CD8-positive, alpha-beta memory T cell (primary cell): ENCODE data around the gene SEC63. TPM values are rescaled to one million over a fixed set of nuclear protein-coding genes. Genes with fewer than 3 reads are reported as not detected.
"Not testable (repeated sequence)": the region's sequence is repeated elsewhere in the genome, so short reads cannot be mapped to it uniquely, and the experiment has no call there.

ENCODE experiments used
- CTCF ChIA-PET: fragments of 350-600 bp; sonication (Branson Sonifier 250); formaldehyde crosslinking; loops from one replicate; lab custom pipeline; 2021; ENCODE audit warnings: antibody characterized with exemption; lab: Charles Lee
- POLR2A ChIA-PET: fragments of 350-600 bp; sonication (Branson Sonifier 250); formaldehyde crosslinking; loops from one replicate; lab custom pipeline; 2021; ENCODE audit warnings: antibody characterized with exemption; lab: Charles Lee
- DNase-seq, 5 donors: peaks; one replicate each; pipeline versions ENCODE4 v3.0.0 to v3.0.0-alpha.2; 2020 to 2022; ENCODE audit warnings: mixed read lengths in 1 of 5
- H3K27ac ChIP-seq: one replicate; pipeline ENCODE4 v1.7.0; 2013; ENCODE audit warnings: low read depth, mild to moderate bottlenecking, low read length, moderate library complexity
- H3K27me3 ChIP-seq: 2 replicates; pipeline ENCODE4 v1.7.0; 2013; ENCODE audit warnings: low read length, mild to moderate bottlenecking; ENCODE audit not compliant: insufficient read depth, poor library complexity, severe bottlenecking
- H3K36me3 ChIP-seq: 2 replicates; pipeline ENCODE4 v1.7.0; 2013; ENCODE audit warnings: mild to moderate bottlenecking, low read length, moderate library complexity; ENCODE audit not compliant: insufficient read depth
- H3K4me1 ChIP-seq: 2 replicates; pipeline ENCODE4 v1.7.0; 2013; ENCODE audit warnings: mild to moderate bottlenecking, low read length, moderate library complexity; ENCODE audit not compliant: insufficient read depth
- H3K4me3 ChIP-seq: 2 replicates; pipeline ENCODE4 v1.7.0; 2013; ENCODE audit warnings: mild to moderate bottlenecking, low read length
- H3K9me3 ChIP-seq: 2 replicates; pipeline ENCODE4 v1.7.0; 2013; ENCODE audit warnings: mild to moderate bottlenecking, low read length
- H3K27ac Mint-ChIP-seq, 8 donors: one replicate each; pipeline ENCODE4 v1.8.0; 2020 to 2021; ENCODE audit warnings: mixed read lengths in 8 of 8, mild to moderate bottlenecking in 6 of 8, inconsistent platforms in 3 of 8, moderate library complexity in 3 of 8
- H3K27me3 Mint-ChIP-seq, 2 donors: one replicate each; pipeline ENCODE4 v1.8.0; 2020 to 2021; ENCODE audit warnings: mixed read lengths in 2 of 2, mild to moderate bottlenecking in 1 of 2, moderate library complexity in 1 of 2
- H3K36me3 Mint-ChIP-seq, 3 donors: one replicate each; pipeline ENCODE4 v1.8.0; 2020 to 2021; ENCODE audit warnings: mixed read lengths in 3 of 3, inconsistent platforms in 1 of 3, mild to moderate bottlenecking in 1 of 3
- H3K4me1 Mint-ChIP-seq, 3 donors: one replicate each; pipeline ENCODE4 v1.8.0; 2020 to 2021; ENCODE audit warnings: mixed read lengths in 3 of 3, inconsistent platforms in 1 of 3, mild to moderate bottlenecking in 1 of 3
- H3K4me3 Mint-ChIP-seq, 7 donors: one replicate each; pipeline ENCODE4 v1.8.0; 2020 to 2021; ENCODE audit warnings: mixed read lengths in 7 of 7, mild to moderate bottlenecking in 6 of 7, moderate library complexity in 4 of 7, inconsistent platforms in 2 of 7
- H3K9me3 Mint-ChIP-seq, 5 donors: one replicate each; pipeline ENCODE4 v1.8.0; 2020 to 2022; ENCODE audit warnings: mixed read lengths in 5 of 5, mild to moderate bottlenecking in 3 of 5, moderate library complexity in 2 of 5, inconsistent platforms in 1 of 5
- polyA plus RNA-seq: library from polyadenylated mRNA; unstranded; fragments of 300-500 nt; fragmentation: Illumina TruSeq; gene quantifications from one replicate; pipeline ENCODE4 v1.2.3, GENCODE V29; 2021
- total RNA-seq, 2 experiments: library from RNA; stranded (reverse); gene quantifications; one replicate each; pipeline ENCODE4 v1.2.3, GENCODE V29; 2021

Gene SEC63
- total RNA-seq (10 to 100 TPM; 75.0 to 85.1 TPM), polyA plus RNA-seq (36.4 TPM)

DNA sequence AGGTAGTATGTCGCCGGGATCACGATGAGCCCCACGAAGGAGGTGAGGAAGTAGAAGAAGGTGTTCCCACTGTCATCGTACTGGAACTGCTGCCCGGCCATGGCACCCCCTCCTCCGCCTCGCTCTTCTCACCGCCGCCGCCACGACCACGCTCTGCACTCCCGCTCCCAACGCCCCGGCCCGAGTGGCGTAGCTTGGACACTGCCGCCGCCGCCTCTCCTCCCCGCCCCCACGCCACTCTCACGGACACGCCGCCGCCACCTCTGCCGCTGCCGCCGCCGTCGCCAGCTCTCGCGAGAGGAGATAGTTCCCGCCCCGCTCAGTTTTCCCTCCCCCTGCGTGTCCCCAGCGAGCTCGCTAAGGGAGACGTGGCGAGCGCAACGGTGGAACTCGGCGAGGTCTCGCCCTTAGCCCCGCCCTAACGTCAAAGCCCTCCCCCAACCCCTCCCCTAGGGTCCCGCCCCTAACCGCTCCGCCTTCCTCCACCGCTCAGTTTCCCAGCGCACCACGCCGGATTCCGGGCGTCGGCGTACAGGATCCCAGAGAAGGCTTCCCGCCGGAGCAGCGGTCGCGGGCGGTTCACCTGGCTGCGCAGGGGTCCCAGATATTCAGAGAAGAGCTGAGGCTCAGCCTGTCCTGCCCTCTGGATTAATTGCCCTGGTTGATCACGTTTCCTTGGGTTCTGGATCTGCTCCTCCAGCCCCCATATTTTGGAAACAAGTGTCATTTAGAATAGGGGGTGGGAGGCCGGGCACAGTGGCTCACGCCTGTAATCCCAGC lies at the start of gene SEC63:
Gene SEC63, minus strand, starts transcription at position 300 of the 780 bp plus-strand sequence. Its CDS starts 199 bp downstream, at position 101.
- no peaks in the 10 kb centered on the region for H3K9me3 Mint-ChIP-seq
- Histone ChIP-seq H3K9me3 (no peaks in the 10 kb centered on the region), H3K36me3 (no peaks in the 10 kb centered on the region), H3K27ac (peak within 1 kb of the TSS; percentile 67), H3K4me3 (peak within 1 kb of the TSS; percentile 84), H3K4me1 (peaks cover 23% of the 10 kb centered on the region), H3K27me3 (no peaks in the 10 kb centered on the region)
- H3K36me3 Mint-ChIP-seq = peaks cover 0 to 19% (median 7%) of the 10 kb centered on the region in 3 donors
- peak within 1 kb of the TSS; percentile 81 to 100 (median 96) for H3K27ac Mint-ChIP-seq
- H3K4me3 Mint-ChIP-seq = peak within 1 kb of the TSS; percentile 94 to 100 (median 98)
- DNase-seq = peak; percentile 93 to 98 (median 97)
- ChIA-PET POLR2A (interaction anchor here (0.5 to 1.5 kb wide), 6 partner anchors 11 to 499 kb away, joined by 3 to 5 read pairs (median 3); partner anchors contain the start of genes PDSS2 and SNX3), CTCF (no interaction called here)
- H3K27me3 Mint-ChIP-seq = no peaks in the 10 kb centered on the region
- H3K4me1 Mint-ChIP-seq = peaks cover 21 to 39% (median 34%) of the 10 kb centered on the region in 3 donors

DNA sequence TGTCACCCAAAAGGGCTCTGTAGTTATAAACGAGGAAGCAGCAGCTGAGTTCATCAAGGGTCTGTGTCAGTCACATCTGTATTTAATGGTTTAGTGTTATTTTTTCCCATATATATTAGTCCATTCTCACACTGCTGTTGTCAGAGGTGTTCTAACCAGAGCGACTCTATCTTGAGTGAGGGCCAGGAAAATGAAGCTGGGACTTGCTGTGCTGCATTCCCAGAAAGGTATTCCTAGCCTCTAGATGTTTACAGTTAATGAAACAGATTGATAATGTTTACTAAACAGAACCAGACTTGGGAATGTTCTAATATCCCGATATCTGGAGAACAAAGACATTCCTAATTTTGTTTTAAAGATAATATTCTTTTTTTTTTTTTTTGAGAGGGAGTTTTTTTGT lies 48.0 kb upstream of the SEC63 start:
- no peaks in the 10 kb centered on the region for H3K27me3 Mint-ChIP-seq
- no peak overlapping the region for H3K4me3 Mint-ChIP-seq
- no peak for DNase-seq
- no peak overlapping the region for H3K27ac Mint-ChIP-seq
- no peaks in the 10 kb centered on the region for H3K36me3 ChIP-seq
- H3K4me1 ChIP-seq = no peaks in the 10 kb centered on the region
- CTCF ChIA-PET = no interaction called here
- no peaks in the 10 kb centered on the region for H3K4me1 Mint-ChIP-seq
- no peak overlapping the region for H3K4me3 ChIP-seq
- H3K27me3 ChIP-seq = no peaks in the 10 kb centered on the region
- no peaks in the 10 kb centered on the region for H3K9me3 ChIP-seq
- peaks cover 2 to 25% (median 12%) of the 10 kb centered on the region in 5 donors for H3K9me3 Mint-ChIP-seq
- H3K36me3 Mint-ChIP-seq = peaks cover 2 to 24% (median 3%) of the 10 kb centered on the region in 3 donors
- POLR2A ChIA-PET = interaction anchor here (0.7 kb wide), 1 partner anchor 725 kb away, joined by 3 read pairs; no protein-coding TSS in a partner anchor
- no peak overlapping the region for H3K27ac ChIP-seq

DNA sequence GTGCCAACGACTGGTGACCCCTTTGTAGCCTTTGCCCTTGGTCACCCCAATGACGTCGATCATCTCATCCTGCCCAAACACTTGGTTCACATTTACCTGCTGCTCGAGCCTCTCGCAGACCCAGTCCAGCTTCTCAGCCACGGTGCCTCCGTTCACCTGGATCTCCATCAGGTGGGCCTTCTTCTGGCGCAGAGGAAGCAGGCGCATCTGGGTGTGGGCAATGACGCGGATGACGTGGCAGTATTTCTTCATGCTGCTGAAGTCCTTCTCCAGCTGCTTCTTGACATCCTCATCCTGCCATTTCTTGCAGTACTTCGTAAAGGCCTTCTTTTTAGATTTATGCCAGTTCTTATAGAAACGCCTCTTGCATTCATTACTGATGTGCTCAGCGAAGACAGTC lies 46.9 kb upstream of the SEC63 start:
- CTCF ChIA-PET = interaction anchor here (0.6 kb wide), 1 partner anchor 1804 kb away, joined by 3 read pairs; no protein-coding TSS in a partner anchor
- Histone ChIP-seq H3K4me1 (no peaks in the 10 kb centered on the region), H3K36me3 (no peaks in the 10 kb centered on the region), H3K27ac (no peak overlapping the region), H3K27me3 (no peaks in the 10 kb centered on the region), H3K9me3 (no peaks in the 10 kb centered on the region), H3K4me3 (no peak overlapping the region)
- Mint-ChIP-seq H3K4me3 (peak overlapping the region in 1 of 7 donors; percentile 26), H3K4me1 (no peaks in the 10 kb centered on the region), H3K27me3 (no peaks in the 10 kb centered on the region), H3K27ac (no peak overlapping the region), H3K36me3 (peaks cover 2 to 22% (median 3%) of the 10 kb centered on the region in 3 donors), H3K9me3 (peaks cover 2 to 23% (median 12%) of the 10 kb centered on the region in 5 donors)
- DNase-seq = no peak
- POLR2A ChIA-PET = no interaction called here

GRCh38 chr6:108002365-108003221 lies 44.6 kb upstream of the SEC63 start:
- Histone ChIP-seq H3K4me3 (no peak overlapping the region), H3K27ac (no peak overlapping the region), H3K27me3 (no peaks in the 10 kb centered on the region), H3K9me3 (no peaks in the 10 kb centered on the region), H3K4me1 (no peaks in the 10 kb centered on the region), H3K36me3 (no peaks in the 10 kb centered on the region)
- no peak for DNase-seq
- Mint-ChIP-seq H3K4me3 (no peak overlapping the region), H3K36me3 (peaks cover 0 to 2% (median 0%) of the 10 kb centered on the region in 3 donors), H3K4me1 (no peaks in the 10 kb centered on the region), H3K9me3 (peaks cover 0 to 3% (median 0%) of the 10 kb centered on the region in 5 donors), H3K27me3 (peaks cover 0 to 5% of the 10 kb centered on the region in 2 donors), H3K27ac (no peak overlapping the region)
- POLR2A ChIA-PET = no interaction called here
- CTCF ChIA-PET = no interaction called here

GRCh38 chr6:108001696-108002231 lies 43.8 kb upstream of the SEC63 start:
- Mint-ChIP-seq H3K36me3 (no peaks in the 10 kb centered on the region), H3K4me1 (no peaks in the 10 kb centered on the region)

GRCh38 chr6:108000259-108000658 lies 42.3 kb upstream of the SEC63 start:
- H3K4me1 Mint-ChIP-seq, H3K4me3 ChIP-seq, POLR2A ChIA-PET, H3K27ac Mint-ChIP-seq, H3K9me3 Mint-ChIP-seq, H3K9me3 ChIP-seq, H3K4me1 ChIP-seq, H3K27me3 ChIP-seq, H3K27me3 Mint-ChIP-seq, DNase-seq, H3K27ac ChIP-seq, H3K36me3 Mint-ChIP-seq, H3K36me3 ChIP-seq, H3K4me3 Mint-ChIP-seq: not testable (repeated sequence)
- CTCF ChIA-PET = interaction anchor here (1.2 kb wide), 1 partner anchor 13 kb away, joined by 3 read pairs; no protein-coding TSS in a partner anchor

More at GRCh38 chr6:108001696-108002231, 43.8 kb upstream of the SEC63 start:
- CTCF ChIA-PET = no interaction called here
- H3K9me3 ChIP-seq = no peaks in the 10 kb centered on the region
- POLR2A ChIA-PET = no interaction called here
- H3K27me3 ChIP-seq = no peaks in the 10 kb centered on the region
- H3K4me3 ChIP-seq = no peak overlapping the region
- DNase-seq = no peak
- Mint-ChIP-seq H3K4me3 (no peak overlapping the region), H3K27ac (no peak overlapping the region), H3K9me3 (peaks cover 0 to 2% (median 0%) of the 10 kb centered on the region in 5 donors), H3K27me3 (peaks cover 0 to 5% of the 10 kb centered on the region in 2 donors)
- H3K36me3 ChIP-seq = no peaks in the 10 kb centered on the region
- H3K4me1 ChIP-seq = no peaks in the 10 kb centered on the region
- no peak overlapping the region for H3K27ac ChIP-seq

- H3K4me1 Mint-ChIP-seq = no peaks in the 10 kb centered on the region
- Histone ChIP-seq H3K9me3 (no peaks in the 10 kb centered on the region), H3K27ac (no peak overlapping the region), H3K36me3 (no peaks in the 10 kb centered on the region), H3K4me1 (no peaks in the 10 kb centered on the region), H3K4me3 (no peak overlapping the region), H3K27me3 (no peaks in the 10 kb centered on the region)
- H3K36me3 Mint-ChIP-seq = no peaks in the 10 kb centered on the region
- H3K9me3 Mint-ChIP-seq = no peaks in the 10 kb centered on the region
- H3K27ac Mint-ChIP-seq = peak overlapping the region in 1 of 8 donors; percentile 53
- H3K27me3 Mint-ChIP-seq = peaks cover 0 to 5% of the 10 kb centered on the region in 2 donors
- ChIA-PET POLR2A (no interaction called here), CTCF (no interaction called here)
- no peak for DNase-seq
- H3K4me3 Mint-ChIP-seq = no peak overlapping the region
Observed at GRCh38 chr6:107999341-107999740, 41.3 kb upstream of the SEC63 start.
